SK-N-MC (cell line): ENCODE results near the gene SIL1.

Experiments
- DNase-seq: peaks from one replicate; pipeline ENCODE4 v3.0.0-alpha.2; 2011; ENCODE audit warnings: low read depth, low spot score
- H3K27ac ChIP-seq: fragments of 200-600 bp; sonication (generic); 2 replicates; pipeline ENCODE4 v1.5.1; 2016; ENCODE audit warnings: mixed run types
- H3K36me3 ChIP-seq: fragments of 200-600 bp; sonication (generic); 2 replicates; pipeline ENCODE4 v1.6.1; 2017; ENCODE audit warnings: antibody characterized with exemption, low read length, mixed read lengths; ENCODE audit not compliant: insufficient read depth
- H3K4me3 ChIP-seq: fragments of 200-600 bp; sonication (generic); 2 replicates; pipeline ENCODE4 v1.5.1; 2016
- H3K9ac ChIP-seq: fragments of 200-600 bp; sonication (generic); 2 replicates; pipeline ENCODE4 v1.8.0; 2017; ENCODE audit warnings: mixed run types, mixed read lengths; ENCODE audit not compliant: insufficient read length
- H3K9me3 ChIP-seq: fragments of 200-600 bp; sonication (generic); 2 replicates; pipeline ENCODE4 v1.6.1; 2017; ENCODE audit warnings: low read depth, mild to moderate bottlenecking, antibody characterized with exemption, low read length, moderate library complexity, mixed read lengths
- EZH2 ChIP-seq: fragments of 200-600 bp; sonication (generic); IDR thresholded peaks from one replicate; pipeline ENCODE4 v1.6.1; 2017; ENCODE audit warnings: antibody characterized with exemption
- FOXP2 ChIP-seq: optimal IDR thresholded peaks from 2 replicates; pipeline ENCODE3; 2011; ENCODE audit warnings: mild to moderate bottlenecking, moderate library complexity; ENCODE audit not compliant: insufficient read depth; ENCODE audit errors: extremely low read length, control extremely low read depth
- POLR2AphosphoS5 ChIP-seq: IDR thresholded peaks from 2 replicates; pipeline ENCODE4 v1.6.1; 2012; ENCODE audit warnings: mild to moderate bottlenecking, low read depth, low read length, borderline replicate concordance

SIL1 gene

GRCh38 chr5:139190125-139190524 lies 8.0 kb downstream of the SIL1 start:
- no peak overlapping the region for H3K4me3 ChIP-seq
- DNase-seq: no peak
- H3K9ac ChIP-seq: no peak overlapping the region
- H3K36me3 ChIP-seq: no peaks in the 10 kb centered on the region; the same call in 1 of the 2 replicates
- TF ChIP-seq EZH2: no peak
- TF ChIP-seq FOXP2: no peak
- TF ChIP-seq POLR2AphosphoS5: no peak
- H3K27ac ChIP-seq: no peak overlapping the region
- no peaks in the 10 kb centered on the region for H3K9me3 ChIP-seq

- Histone ChIP-seq H3K9me3 (no peaks in the 10 kb centered on the region), H3K9ac (no peak overlapping the region), H3K4me3 (no peak overlapping the region), H3K27ac (no peak overlapping the region), H3K36me3 (no peaks in the 10 kb centered on the region; the same call in 1 of the 2 replicates)
- DNase-seq: no peak
- TF ChIP-seq FOXP2: no peak
- TF ChIP-seq POLR2AphosphoS5: no peak
- no peak for TF ChIP-seq EZH2
These were observed 9.5 kb downstream of the SIL1 start for GRCh38 chr5:139188558-139189270.

GRCh38 chr5:139186752-139187326 lies 11.3 kb downstream of the SIL1 start:
- Histone ChIP-seq H3K27ac (no peak overlapping the region), H3K9me3 (no peaks in the 10 kb centered on the region), H3K4me3 (no peak overlapping the region), H3K36me3 (no peaks in the 10 kb centered on the region; the same call in 1 of the 2 replicates), H3K9ac (no peak overlapping the region)
- no peak for DNase-seq
- TF ChIP-seq POLR2AphosphoS5 (no peak), EZH2 (no peak), FOXP2 (no peak)

- no peaks in the 10 kb centered on the region; the same call in 1 of the 2 replicates for H3K36me3 ChIP-seq
- H3K27ac ChIP-seq: no peak overlapping the region
- no peak for TF ChIP-seq POLR2AphosphoS5
- TF ChIP-seq FOXP2: no peak
- TF ChIP-seq EZH2: no peak
- no peaks in the 10 kb centered on the region for H3K9me3 ChIP-seq
- no peak for DNase-seq
- H3K4me3 ChIP-seq: no peak overlapping the region
- H3K9ac ChIP-seq: no peak overlapping the region
These were observed 11.9 kb downstream of the SIL1 start for GRCh38 chr5:139186261-139186660.

- TF ChIP-seq EZH2: no peak
- no peak for TF ChIP-seq POLR2AphosphoS5
- no peak for TF ChIP-seq FOXP2
These were observed 12.6 kb downstream of the SIL1 start for GRCh38 chr5:139185589-139185988.

GRCh38 chr5:139183502-139183901 lies 14.7 kb downstream of the SIL1 start:
- H3K9me3 ChIP-seq: no peaks in the 10 kb centered on the region
- no peak for DNase-seq
- no peaks in the 10 kb centered on the region for H3K36me3 ChIP-seq
- TF ChIP-seq EZH2: no peak
- TF ChIP-seq POLR2AphosphoS5: no peak
- TF ChIP-seq FOXP2: no peak
- no peak overlapping the region for H3K9ac ChIP-seq
- no peak overlapping the region for H3K4me3 ChIP-seq
- H3K27ac ChIP-seq: no peak overlapping the region

More at GRCh38 chr5:139185589-139185988, 12.6 kb downstream of the SIL1 start:
- H3K9ac ChIP-seq: no peak overlapping the region
- H3K27ac ChIP-seq: no peak overlapping the region
- H3K36me3 ChIP-seq: no peaks in the 10 kb centered on the region; the same call in 1 of the 2 replicates
- no peak overlapping the region for H3K4me3 ChIP-seq
- H3K9me3 ChIP-seq: no peaks in the 10 kb centered on the region
- no peak for DNase-seq

GRCh38 chr5:139182528-139183296 lies 15.5 kb downstream of the SIL1 start:
- Histone ChIP-seq H3K9me3 (no peaks in the 10 kb centered on the region), H3K9ac (no peak overlapping the region), H3K36me3 (no peaks in the 10 kb centered on the region), H3K27ac (no peak overlapping the region), H3K4me3 (no peak overlapping the region)
- no peak for DNase-seq
- no peak for TF ChIP-seq EZH2
- no peak for TF ChIP-seq POLR2AphosphoS5
- no peak for TF ChIP-seq FOXP2

- no peak for DNase-seq
- Histone ChIP-seq H3K9me3 (no peaks in the 10 kb centered on the region), H3K27ac (no peak overlapping the region), H3K9ac (no peak overlapping the region), H3K36me3 (no peaks in the 10 kb centered on the region), H3K4me3 (no peak overlapping the region)
- no peak for TF ChIP-seq POLR2AphosphoS5
- TF ChIP-seq FOXP2: no peak
- TF ChIP-seq EZH2: no peak
These were observed 16.2 kb downstream of the SIL1 start for GRCh38 chr5:139181835-139182452.
